Endodermal cell (in vitro differentiated cells): ENCODE measurements around the gene FAM193A. TPM values are rescaled to one million over a fixed set of nuclear protein-coding genes. Genes with fewer than 3 reads are reported as not detected.

ENCODE experiments used
- DNase-seq: peaks from one replicate; pipeline ENCODE4 v3.0.0-alpha.2; 2017
- H3K27ac ChIP-seq: 2 replicates; pipeline ENCODE4 v1.5.1; 2013; ENCODE audit warnings: mild to moderate bottlenecking, low read depth, low read length, moderate library complexity
- H3K27me3 ChIP-seq: 2 replicates; pipeline ENCODE4 v1.6.1; 2013; ENCODE audit warnings: mild to moderate bottlenecking, low read length, moderate library complexity; ENCODE audit not compliant: insufficient read depth, control insufficient read depth, poor library complexity, severe bottlenecking
- H3K36me3 ChIP-seq: 2 replicates; pipeline ENCODE4 v1.7.0; 2013; ENCODE audit warnings: mild to moderate bottlenecking, low read length, moderate library complexity; ENCODE audit not compliant: control insufficient read depth, insufficient read depth
- H3K4me1 ChIP-seq: one replicate; pipeline ENCODE4 v1.7.0; 2013; ENCODE audit warnings: low read length; ENCODE audit not compliant: control insufficient read depth, insufficient read depth
- H3K4me3 ChIP-seq: 2 replicates; pipeline ENCODE4 v1.5.1; 2013; ENCODE audit warnings: mild to moderate bottlenecking, low read length, moderate library complexity
- H3K9ac ChIP-seq: 2 replicates; pipeline ENCODE4 v1.6.1; 2013; ENCODE audit warnings: mild to moderate bottlenecking, low read length, moderate library complexity; ENCODE audit not compliant: poor library complexity, severe bottlenecking; ENCODE audit errors: extremely low read depth
- H3K9me3 ChIP-seq: 2 replicates; pipeline ENCODE4 v1.6.1; 2013; ENCODE audit warnings: mild to moderate bottlenecking, low read length, moderate library complexity; ENCODE audit not compliant: control insufficient read depth
- H3K27ac Mint-ChIP-seq: 2 replicates; pipeline ENCODE4 v1.8.0; 2020; ENCODE audit warnings: mixed read lengths
- H3K27me3 Mint-ChIP-seq: 2 replicates; pipeline ENCODE4 v1.8.0; 2021; ENCODE audit warnings: mild to moderate bottlenecking, mixed read lengths; ENCODE audit not compliant: insufficient read depth
- H3K36me3 Mint-ChIP-seq: 2 replicates; pipeline ENCODE4 v1.8.0; 2020; ENCODE audit warnings: low read depth, mixed read lengths
- H3K4me1 Mint-ChIP-seq: 2 replicates; pipeline ENCODE4 v1.8.0; 2020; ENCODE audit warnings: mixed read lengths
- H3K4me3 Mint-ChIP-seq: 2 replicates; pipeline ENCODE4 v1.8.0; 2020; ENCODE audit warnings: mild to moderate bottlenecking, moderate library complexity, mixed read lengths
- H3K9me3 Mint-ChIP-seq: 2 replicates; pipeline ENCODE4 v1.8.0; 2020; ENCODE audit warnings: mild to moderate bottlenecking, mixed read lengths
- WGBS, 2 experiments: methylation state at CpG; one replicate each; pipeline versions ENCODE4 v1.1.5 to v1.1.7; 2013; ENCODE audit warnings: missing lambda C conversion rate in 2 of 2, mixed read lengths in 1 of 2; ENCODE audit not compliant: insufficient coverage in 1 of 2, insufficient read length in 1 of 2; 5-methylcytosine and 5-hydroxymethylcytosine counted together
- total RNA-seq, 2 donors: library from RNA; stranded (reverse); fragmentation: NEBNext Ultra II Directional in 1 of 2; extraction: Animal tissue kit (Norgen Biotek cat#: 25700) in 1 of 2; gene quantifications; 2 replicates in 1 of 2; 3 replicates in 1 of 2; pipeline ENCODE4 v1.2.1, GENCODE V29; 2021
- TF ChIP-seq, protein P1 (sequence below): fragments of 200-600 bp; sonication (generic); conservative IDR thresholded peaks from 2 replicates; pipeline ENCODE4 v1.5.0; 2021; ENCODE audit warnings: antibody characterized with exemption, mild to moderate bottlenecking

FAM193A gene
- total RNA-seq, 2 donors from 2014 or later: 32.1 to 39.0 TPM

DNA sequence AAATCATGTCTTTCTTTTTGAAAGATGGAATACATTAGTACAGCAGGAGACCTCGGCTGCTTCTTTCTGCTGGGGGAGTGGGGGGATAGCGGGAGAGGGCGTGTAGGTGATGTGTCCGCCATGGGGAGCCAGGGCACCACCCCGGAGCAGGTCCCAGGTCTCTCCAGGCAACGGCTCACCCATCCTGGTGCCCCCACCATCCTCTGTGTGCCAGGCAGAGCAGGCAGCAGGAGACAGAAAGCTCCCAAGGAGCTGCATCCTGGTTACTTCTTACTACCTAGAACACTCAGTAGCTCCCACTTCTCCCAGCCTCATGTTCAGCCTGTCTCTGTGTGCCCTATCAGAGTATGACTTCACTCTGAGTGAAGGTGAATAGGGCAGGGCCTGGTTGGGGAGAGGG, 196.1 kb downstream of the FAM193A start:
- 96 to 100% methylated on average over 3 to 6 of the region's 6 CpGs for WGBS, 2 experiments
- Histone ChIP-seq H3K27ac (no peak overlapping the region), H3K36me3 (peaks cover 54% of the 10 kb centered on the region), H3K27me3 (no peaks in the 10 kb centered on the region), H3K4me3 (no peak overlapping the region), H3K9me3 (peaks cover 21% of the 10 kb centered on the region), H3K4me1 (no peaks in the 10 kb centered on the region), H3K9ac (no peak overlapping the region)
- peak overlapping the region; percentile 61 for H3K27ac Mint-ChIP-seq
- no peaks in the 10 kb centered on the region for H3K27me3 Mint-ChIP-seq
- no peak for DNase-seq
- TF ChIP-seq, protein P1, sequence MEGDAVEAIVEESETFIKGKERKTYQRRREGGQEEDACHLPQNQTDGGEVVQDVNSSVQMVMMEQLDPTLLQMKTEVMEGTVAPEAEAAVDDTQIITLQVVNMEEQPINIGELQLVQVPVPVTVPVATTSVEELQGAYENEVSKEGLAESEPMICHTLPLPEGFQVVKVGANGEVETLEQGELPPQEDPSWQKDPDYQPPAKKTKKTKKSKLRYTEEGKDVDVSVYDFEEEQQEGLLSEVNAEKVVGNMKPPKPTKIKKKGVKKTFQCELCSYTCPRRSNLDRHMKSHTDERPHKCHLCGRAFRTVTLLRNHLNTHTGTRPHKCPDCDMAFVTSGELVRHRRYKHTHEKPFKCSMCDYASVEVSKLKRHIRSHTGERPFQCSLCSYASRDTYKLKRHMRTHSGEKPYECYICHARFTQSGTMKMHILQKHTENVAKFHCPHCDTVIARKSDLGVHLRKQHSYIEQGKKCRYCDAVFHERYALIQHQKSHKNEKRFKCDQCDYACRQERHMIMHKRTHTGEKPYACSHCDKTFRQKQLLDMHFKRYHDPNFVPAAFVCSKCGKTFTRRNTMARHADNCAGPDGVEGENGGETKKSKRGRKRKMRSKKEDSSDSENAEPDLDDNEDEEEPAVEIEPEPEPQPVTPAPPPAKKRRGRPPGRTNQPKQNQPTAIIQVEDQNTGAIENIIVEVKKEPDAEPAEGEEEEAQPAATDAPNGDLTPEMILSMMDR: no peak
- no peak overlapping the region for H3K4me3 Mint-ChIP-seq
- peaks cover 20% of the 10 kb centered on the region for H3K9me3 Mint-ChIP-seq
- H3K36me3 Mint-ChIP-seq: peaks cover 57% of the 10 kb centered on the region
- no peaks in the 10 kb centered on the region for H3K4me1 Mint-ChIP-seq

DNA sequence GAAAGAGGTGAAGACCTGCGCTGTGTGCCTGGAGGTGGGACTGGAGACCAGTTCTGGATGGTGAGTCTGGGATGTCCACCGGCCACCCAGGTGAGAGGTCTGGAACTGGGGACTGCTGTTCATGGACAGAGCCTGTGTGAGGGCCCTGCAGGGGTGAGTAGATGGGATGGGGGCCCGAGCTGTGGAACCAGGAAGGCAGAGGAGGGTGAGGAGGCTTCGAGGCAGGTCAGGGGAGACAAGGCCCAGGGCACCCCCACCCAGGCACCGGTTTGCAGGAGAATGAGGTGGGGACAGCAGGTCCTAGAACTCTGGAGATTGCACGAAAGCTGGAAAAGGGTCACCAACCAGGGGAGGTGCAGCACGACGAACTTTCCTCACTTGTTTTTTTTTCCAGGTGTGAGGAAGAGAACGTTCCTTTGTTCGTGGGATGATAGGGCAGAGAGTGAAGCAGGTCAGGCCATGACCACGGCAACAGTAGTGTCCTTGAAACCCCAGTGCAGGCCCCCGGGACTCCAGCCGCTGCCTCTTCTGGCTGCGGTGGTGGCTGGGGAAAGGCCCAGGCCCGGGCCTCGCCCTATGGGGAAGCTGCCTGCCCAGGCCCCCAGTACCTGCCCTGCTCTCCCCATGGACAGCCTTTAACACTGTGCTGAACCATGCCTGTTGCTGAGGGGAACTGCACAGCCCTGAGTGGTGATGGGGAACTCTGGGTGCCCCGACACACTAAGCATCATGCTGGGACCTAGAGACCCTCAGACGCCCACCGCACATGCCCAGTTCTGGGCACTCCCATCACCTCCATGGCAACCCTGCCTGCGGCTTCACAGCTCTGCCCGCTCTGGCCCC, 196.8 kb downstream of the FAM193A start:
- Histone ChIP-seq H3K27ac (no peak overlapping the region), H3K4me3 (no peak overlapping the region), H3K9me3 (peaks cover 21% of the 10 kb centered on the region), H3K9ac (no peak overlapping the region), H3K4me1 (no peaks in the 10 kb centered on the region), H3K36me3 (peaks cover 52% of the 10 kb centered on the region), H3K27me3 (no peaks in the 10 kb centered on the region)
- Mint-ChIP-seq H3K27ac (peak overlapping the region; percentile 61), H3K36me3 (peaks cover 56% of the 10 kb centered on the region), H3K9me3 (peaks cover 20% of the 10 kb centered on the region), H3K4me3 (no peak overlapping the region), H3K27me3 (no peaks in the 10 kb centered on the region), H3K4me1 (no peaks in the 10 kb centered on the region)
- TF ChIP-seq, protein P1: no peak
- DNase-seq: no peak
- 93 to 98% methylated on average over 18 to 21 of the region's 21 CpGs for WGBS, 2 experiments

DNA sequence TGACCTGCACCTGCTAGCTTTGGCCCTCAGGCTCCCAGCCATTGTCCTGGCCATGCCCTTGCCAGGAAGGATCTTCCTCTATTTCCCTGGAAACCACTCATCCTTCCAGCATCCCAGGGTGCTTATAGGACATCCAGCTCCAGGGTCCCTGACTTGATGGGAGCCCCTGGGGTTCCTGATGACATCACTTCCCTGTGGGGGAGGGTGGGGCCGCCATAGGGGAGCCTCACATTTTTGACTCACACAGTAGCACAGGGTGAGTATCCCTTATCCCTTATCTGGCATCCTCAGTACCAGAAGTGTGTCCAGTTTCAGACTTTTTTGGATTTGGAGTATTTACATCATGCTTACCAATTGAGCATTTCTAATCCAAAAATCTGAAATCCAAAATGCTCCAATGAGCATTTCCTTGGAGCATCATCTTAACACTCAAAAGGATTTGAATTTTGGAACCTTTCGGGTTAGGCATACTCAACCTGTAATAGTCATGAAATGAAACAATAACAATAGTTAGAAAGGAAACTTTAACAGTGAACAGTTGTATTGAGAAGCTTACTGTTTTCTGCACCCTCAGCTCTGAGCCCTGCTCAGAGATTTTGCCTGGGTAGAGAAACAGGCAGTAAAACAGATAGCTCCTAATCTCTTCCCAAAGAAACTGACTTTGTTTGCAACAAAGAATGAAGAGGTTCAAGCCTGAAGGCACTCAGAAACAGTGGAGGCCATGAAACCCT, 197.6 kb downstream of the FAM193A start:
- Mint-ChIP-seq H3K4me1 (no peaks in the 10 kb centered on the region), H3K4me3 (no peak overlapping the region), H3K27me3 (no peaks in the 10 kb centered on the region), H3K36me3 (peaks cover 50% of the 10 kb centered on the region), H3K9me3 (peaks cover 20% of the 10 kb centered on the region), H3K27ac (no peak overlapping the region)
- H3K9me3 ChIP-seq: peaks cover 21% of the 10 kb centered on the region
- TF ChIP-seq, protein P1: no peak
- WGBS, 2 experiments: 96% methylated on average over 2 of the region's 2 CpGs; no CpG with 5 or more reads in 1 of the 2 experiments
- H3K4me3 ChIP-seq: no peak overlapping the region
- peaks cover 48% of the 10 kb centered on the region for H3K36me3 ChIP-seq
- no peak overlapping the region for H3K27ac ChIP-seq
- H3K9ac ChIP-seq: no peak overlapping the region
- H3K4me1 ChIP-seq: no peaks in the 10 kb centered on the region
- H3K27me3 ChIP-seq: no peaks in the 10 kb centered on the region
- DNase-seq: no peak
